ENCODE data around the gene EBP.

EBP gene

GRCh38 chrX:48521353-48522243 is at the start of gene EBP:
Gene EBP, plus strand, starts transcription at chrX:48521808. Its CDS starts 1,964 bp downstream, at chrX:48523772.
- peak; percentile 96 for DNase-seq (ENCODE audit: low spot score)

DNA sequence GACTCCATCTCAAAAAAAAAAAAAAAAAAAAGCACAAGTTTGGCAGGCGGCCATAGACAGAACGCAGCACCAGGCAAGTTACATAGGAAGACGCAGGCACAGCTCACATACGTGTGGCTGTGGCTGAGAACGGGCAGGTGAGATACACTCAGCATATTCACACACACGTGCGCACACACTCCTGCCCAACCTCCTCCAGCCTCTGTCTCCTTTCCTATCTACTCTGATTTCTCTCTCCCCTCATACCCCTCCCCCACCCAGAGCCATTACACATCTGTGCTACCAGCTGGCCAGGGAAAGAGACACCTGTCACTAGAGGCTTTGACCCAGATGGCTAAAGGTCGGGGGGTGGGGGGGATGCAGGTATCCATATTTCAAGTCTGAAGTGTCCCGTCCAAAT is 49.4 kb upstream of the EBP start:
- no peak for DNase-seq (ENCODE audit: low spot score)

GRCh38 chrX:48472851-48473703 is 48.5 kb upstream of the EBP start:
- DNase-seq (ENCODE audit: low spot score) = no peak

- no peak for DNase-seq (ENCODE audit: low spot score)
Measured at GRCh38 chrX:48473704-48473990, 48.0 kb upstream of the EBP start.

GRCh38 chrX:48474127-48474526 is 47.5 kb upstream of the EBP start:
- DNase-seq (ENCODE audit: low spot score) = no peak

GRCh38 chrX:48474581-48474980 is 47.0 kb upstream of the EBP start:
- DNase-seq (ENCODE audit: low spot score) = no peak

GRCh38 chrX:48475296-48475695 is 46.3 kb upstream of the EBP start:
- no peak for DNase-seq (ENCODE audit: low spot score)

- peak; percentile 93 for DNase-seq (ENCODE audit: low spot score)
Measured at GRCh38 chrX:48475774-48476577, 45.6 kb upstream of the EBP start, which contains the start of gene FTSJ1. Gene FTSJ1, plus strand, starts transcription at chrX:48476199. Its CDS starts 1,849 bp downstream, at chrX:48478048.

DNA sequence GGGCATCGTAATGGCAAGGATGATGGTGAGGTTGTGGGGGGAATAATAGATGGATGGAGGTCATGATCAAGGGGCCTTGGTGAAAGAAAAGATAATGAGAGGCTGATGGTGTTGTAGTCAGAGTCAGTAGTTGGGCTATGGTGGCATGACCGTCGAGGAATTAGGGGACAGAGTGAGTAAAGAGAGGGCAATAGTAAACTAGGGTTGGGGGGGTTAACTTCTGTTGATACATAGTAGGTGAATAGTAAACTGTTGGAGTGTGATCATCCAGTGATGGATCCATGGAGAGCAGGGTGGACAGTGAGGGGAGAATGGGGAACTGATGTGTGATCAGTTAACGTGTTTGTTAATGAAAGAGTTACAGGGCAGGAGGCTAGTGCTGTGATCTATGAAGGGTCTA is 44.7 kb upstream of the EBP start:
- DNase-seq (ENCODE audit: low spot score) = no peak

- DNase-seq (ENCODE audit: low spot score) = no peak
Measured at GRCh38 chrX:48477960-48478755, 43.5 kb upstream of the EBP start.

- DNase-seq (ENCODE audit: low spot score) = no peak
Measured at GRCh38 chrX:48478806-48479205, 42.8 kb upstream of the EBP start.

DNA sequence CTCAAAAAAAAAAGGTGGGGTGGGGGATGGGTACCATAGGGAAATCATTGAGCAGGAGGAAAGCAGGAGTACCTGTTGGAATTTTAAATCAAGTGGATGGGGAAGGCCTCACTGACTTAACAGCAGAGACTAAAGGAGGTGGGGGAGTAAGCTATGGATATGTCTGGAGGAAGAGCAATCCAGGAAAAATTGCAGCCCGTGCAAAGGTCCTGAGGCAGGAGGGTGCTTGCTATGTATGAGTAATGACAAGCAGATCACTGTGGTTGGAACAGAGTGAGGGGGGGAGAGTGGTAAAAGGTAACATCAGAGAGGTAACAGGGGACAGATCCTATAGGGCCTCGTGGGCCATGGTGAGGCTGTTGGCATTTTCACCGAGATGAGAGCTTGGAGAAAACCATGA is 41.5 kb upstream of the EBP start:
- no peak for DNase-seq (ENCODE audit: low spot score)

DNA sequence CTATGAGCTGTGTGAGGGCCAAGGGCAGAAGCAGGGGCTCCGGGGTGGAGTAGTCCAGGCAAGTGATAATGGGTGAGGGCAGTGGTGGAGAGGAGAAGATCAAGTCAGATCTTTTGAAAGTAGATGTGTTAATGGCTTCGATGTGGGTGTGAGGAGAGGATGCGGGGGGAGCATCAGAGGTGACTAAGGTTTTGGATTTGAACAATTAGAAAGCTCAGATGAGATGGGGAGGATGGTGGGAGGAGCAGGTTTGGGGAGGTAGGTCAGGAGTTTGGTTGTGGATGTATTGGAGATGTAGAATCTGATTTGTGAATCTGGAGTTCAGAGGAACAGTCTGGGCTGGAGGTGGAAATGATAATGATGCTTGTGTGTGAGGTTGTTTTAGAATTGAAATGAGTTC is 41.0 kb upstream of the EBP start:
- DNase-seq (ENCODE audit: low spot score) = no peak

DNA sequence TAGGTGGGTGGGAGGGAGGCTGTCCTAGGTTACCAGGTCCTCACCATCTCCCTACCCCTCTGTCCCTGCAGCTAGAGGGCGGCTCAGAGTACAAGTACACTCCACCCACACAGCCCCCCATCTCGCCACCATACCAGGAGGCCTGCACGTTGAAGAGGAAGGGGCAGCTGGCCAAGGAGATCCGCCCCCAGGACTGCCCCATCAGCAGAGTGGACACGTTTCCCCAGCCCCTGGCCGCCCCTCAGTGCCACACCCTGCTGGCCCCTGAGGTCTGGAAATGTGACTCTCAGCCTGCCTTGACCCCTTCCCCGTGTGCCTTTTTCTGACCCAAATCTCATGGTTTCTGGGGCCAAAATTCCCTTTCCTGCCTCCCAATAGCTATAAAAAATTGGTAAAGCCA is 39.1 kb upstream of the EBP start:
- no peak for DNase-seq (ENCODE audit: low spot score)

DNA sequence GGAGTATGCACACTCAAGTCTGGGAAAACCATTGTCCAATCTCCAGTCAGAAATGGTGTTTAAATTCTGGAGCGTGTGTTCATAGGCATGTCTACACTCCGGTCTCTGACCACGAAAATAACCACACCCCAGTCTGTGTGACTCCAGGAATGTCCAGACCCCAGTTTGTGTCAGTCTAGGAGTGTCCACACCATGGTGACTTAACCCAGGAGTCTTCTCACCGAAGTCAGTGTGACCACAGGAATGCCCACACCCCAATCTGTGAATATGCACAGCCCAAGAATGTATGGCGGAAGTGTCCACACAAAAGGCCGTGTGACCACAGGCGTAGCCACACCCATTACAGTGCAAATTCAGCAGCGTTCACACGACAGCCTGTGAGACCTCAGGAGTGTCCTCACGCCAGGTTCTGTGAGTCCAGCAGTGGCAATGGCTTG is 34.2 kb upstream of the EBP start:
- DNase-seq (ENCODE audit: low spot score) = no peak

GRCh38 chrX:48488034-48488433 is 33.6 kb upstream of the EBP start:
- no peak for DNase-seq (ENCODE audit: low spot score)

GRCh38 chrX:48489296-48489695 is 32.3 kb upstream of the EBP start:
- DNase-seq (ENCODE audit: low spot score) = no peak

DNA sequence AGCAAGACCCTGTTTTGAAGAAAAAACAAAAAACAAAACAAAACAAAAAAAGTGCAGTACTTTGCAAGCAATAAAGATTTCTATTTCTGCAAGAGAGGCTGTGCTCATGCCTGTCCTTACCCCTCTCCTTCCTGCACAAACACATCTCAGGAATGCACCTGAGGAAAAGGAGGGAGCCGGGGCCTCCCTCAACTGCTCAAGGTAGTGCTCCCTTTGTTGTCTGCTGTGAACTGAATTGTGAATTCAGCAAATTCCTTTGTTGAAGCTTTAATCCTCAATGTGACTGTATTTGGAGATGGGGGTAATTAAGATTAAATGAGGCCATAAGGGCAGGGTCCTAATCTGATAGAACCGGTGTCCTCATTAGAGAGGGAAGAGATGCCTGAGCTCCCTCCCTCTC is 31.7 kb upstream of the EBP start:
- DNase-seq (ENCODE audit: low spot score) = no peak

DNA sequence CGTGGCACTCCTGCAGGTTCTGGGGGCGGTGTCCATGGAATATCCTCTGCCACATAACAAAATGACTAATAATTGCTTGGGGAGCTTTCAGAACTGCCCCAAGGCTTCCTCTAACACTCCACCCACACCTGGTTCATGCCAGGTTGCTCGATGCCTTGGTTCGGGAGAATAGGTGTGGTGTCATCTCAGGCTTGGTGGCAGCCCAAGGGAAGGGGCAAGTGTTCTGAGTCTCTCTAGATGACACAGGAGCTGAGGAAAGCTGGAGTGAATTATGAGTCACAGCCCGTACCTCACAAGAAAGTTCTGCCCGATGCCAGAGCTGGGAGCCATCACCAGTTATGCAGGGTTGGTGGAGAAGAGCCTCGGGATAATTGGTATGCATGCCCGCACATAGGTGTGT is 30.9 kb upstream of the EBP start:
- no peak for DNase-seq (ENCODE audit: low spot score)

DNA sequence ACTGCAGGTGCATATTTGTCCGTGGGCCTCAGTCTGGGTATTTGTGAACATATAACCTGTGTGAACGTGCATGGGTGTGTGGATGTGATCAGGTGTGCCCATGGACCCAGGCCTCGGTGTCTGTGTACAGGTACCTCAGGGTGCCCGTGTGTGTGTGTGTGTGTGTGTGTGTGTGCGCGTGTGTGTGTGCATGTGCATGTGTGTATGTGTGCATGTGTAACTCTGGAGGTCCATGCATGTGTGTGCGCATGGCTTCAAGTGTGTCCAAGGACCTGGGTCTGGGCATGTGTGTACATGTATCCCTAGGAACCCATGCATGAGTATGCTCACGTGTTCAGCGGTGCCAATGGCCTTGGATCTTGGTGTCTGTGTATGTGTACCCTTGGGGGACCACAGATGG is 29.8 kb upstream of the EBP start:
- DNase-seq (ENCODE audit: low spot score) = no peak

DNA sequence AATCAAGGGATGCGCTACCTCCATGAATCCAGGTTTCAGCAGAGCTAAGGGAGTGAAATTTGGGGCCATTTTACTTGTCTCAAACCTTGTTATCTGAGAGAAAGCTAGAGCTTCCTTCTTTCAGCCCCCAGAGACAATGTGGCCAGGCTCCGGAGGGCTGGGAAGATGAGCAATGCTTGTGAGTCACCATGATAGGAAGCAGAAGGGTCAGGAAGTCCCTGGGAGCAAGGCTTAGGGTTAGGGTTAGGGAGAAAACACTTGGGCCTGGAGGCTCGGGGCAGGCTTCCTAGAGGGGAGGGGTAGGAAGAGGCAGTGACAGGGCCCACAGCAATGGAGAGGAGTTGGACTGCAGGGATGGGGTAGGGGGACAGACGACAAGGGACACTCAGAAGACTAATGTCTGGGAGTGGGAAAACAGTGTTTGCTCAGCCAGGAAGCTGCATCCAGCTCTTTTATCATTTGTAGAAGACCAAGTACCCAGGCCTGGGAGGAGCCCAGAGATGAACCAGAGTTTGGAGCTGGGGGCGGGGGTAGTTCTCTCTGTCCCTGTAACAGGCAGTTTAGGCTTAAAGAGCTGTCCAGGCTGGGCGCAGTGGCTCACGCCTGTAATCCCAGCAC is 29.2 kb upstream of the EBP start:
- no peak for DNase-seq (ENCODE audit: low spot score)
